ACC112 (cell line): ENCODE data around the gene LYPD3.

Source experiments
- H2AFZ ChIP-seq: fragments of 200-600 bp; sonication (generic); one replicate; pipeline ENCODE4 v1.6.0; 2017; ENCODE audit warnings: antibody characterized with exemption, low read length; ENCODE audit not compliant: unreplicated experiment
- H3K27ac ChIP-seq: fragments of 200-600 bp; sonication (generic); 2 replicates; pipeline ENCODE4 v1.5.1; 2014; ENCODE audit warnings: low read depth, mild to moderate bottlenecking, antibody characterized with exemption, low read length, moderate library complexity
- H3K27me3 ChIP-seq: fragments of 200-600 bp; sonication (generic); 2 replicates; pipeline ENCODE4 v1.6.1; 2014; ENCODE audit warnings: mild to moderate bottlenecking, antibody characterized with exemption, low read length, moderate library complexity, mixed read lengths; ENCODE audit not compliant: insufficient read depth
- H3K36me3 ChIP-seq: fragments of 200-600 bp; sonication (generic); 2 replicates; pipeline ENCODE4 v1.6.1; 2016; ENCODE audit warnings: mild to moderate bottlenecking, antibody characterized with exemption, low read length, moderate library complexity, mixed read lengths; ENCODE audit not compliant: insufficient read depth
- H3K4me1 ChIP-seq: fragments of 200-600 bp; sonication (generic); one replicate; pipeline ENCODE4 v1.6.1; 2016; ENCODE audit warnings: low read length, mixed read lengths; ENCODE audit not compliant: insufficient read depth, unreplicated experiment, control insufficient read depth
- H3K4me3 ChIP-seq: fragments of 200-600 bp; sonication (generic); 2 replicates; pipeline ENCODE4 v1.5.1; 2014; ENCODE audit warnings: mild to moderate bottlenecking, low read depth, low read length
- H3K79me2 ChIP-seq: fragments of 200-600 bp; sonication (generic); one replicate; pipeline ENCODE4 v1.6.0; 2016; ENCODE audit warnings: low read length; ENCODE audit not compliant: control insufficient read depth, unreplicated experiment, insufficient read depth

LYPD3 gene

GRCh38 chr19:43502419-43502976 lies 37.1 kb upstream of the LYPD3 start:
- Histone ChIP-seq H3K4me1 (peaks cover 9% of the 10 kb centered on the region), H3K27me3 (no peaks in the 10 kb centered on the region), H2AFZ (no peak overlapping the region), H3K4me3 (no peak overlapping the region), H3K27ac (no peak overlapping the region), H3K36me3 (no peaks in the 10 kb centered on the region), H3K79me2 (no peaks in the 10 kb centered on the region)

- Histone ChIP-seq H3K27me3 (no peaks in the 10 kb centered on the region), H3K79me2 (no peaks in the 10 kb centered on the region), H3K27ac (no peak overlapping the region), H2AFZ (no peak overlapping the region), H3K36me3 (no peaks in the 10 kb centered on the region), H3K4me3 (no peak overlapping the region), H3K4me1 (peaks cover 9% of the 10 kb centered on the region)
Observed at GRCh38 chr19:43501661-43502418, 36.4 kb upstream of the LYPD3 start.

GRCh38 chr19:43499042-43499441 lies 33.6 kb upstream of the LYPD3 start:
- peaks cover 4% of the 10 kb centered on the region for H3K4me1 ChIP-seq
- H3K27me3 ChIP-seq, result no peaks in the 10 kb centered on the region
- H3K27ac ChIP-seq, result no peak overlapping the region
- H3K4me3 ChIP-seq, result no peak overlapping the region
- no peaks in the 10 kb centered on the region for H3K79me2 ChIP-seq
- no peak overlapping the region for H2AFZ ChIP-seq
- H3K36me3 ChIP-seq, result no peaks in the 10 kb centered on the region

GRCh38 chr19:43498233-43498842 lies 32.9 kb upstream of the LYPD3 start:
- Histone ChIP-seq H3K79me2 (no peaks in the 10 kb centered on the region), H3K27me3 (no peaks in the 10 kb centered on the region), H3K27ac (no peak overlapping the region), H3K4me1 (peaks cover 4% of the 10 kb centered on the region), H3K36me3 (no peaks in the 10 kb centered on the region), H2AFZ (no peak overlapping the region), H3K4me3 (no peak overlapping the region)

DNA sequence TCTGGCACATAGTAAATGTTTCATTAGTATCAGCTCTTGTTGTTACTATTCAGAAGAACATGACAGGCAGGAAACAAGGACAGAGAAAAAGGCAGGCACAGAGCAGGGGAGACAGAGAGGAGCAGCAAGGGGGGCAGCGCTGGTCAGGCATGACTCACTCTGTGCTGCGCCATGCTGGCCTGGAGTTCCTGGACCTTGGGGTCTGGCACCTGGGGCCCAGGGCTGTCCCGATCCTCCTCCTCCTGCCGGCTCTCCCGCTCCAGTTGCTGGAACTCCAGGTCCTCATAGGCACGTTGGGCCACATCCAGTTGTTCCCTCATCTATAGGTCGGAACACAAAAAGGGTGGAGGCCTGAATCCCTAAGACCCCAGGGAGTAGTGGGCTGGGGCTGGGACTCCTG lies 31.6 kb upstream of the LYPD3 start:
- Histone ChIP-seq H3K36me3 (no peaks in the 10 kb centered on the region), H3K27ac (no peak overlapping the region), H3K79me2 (no peaks in the 10 kb centered on the region), H2AFZ (no peak overlapping the region), H3K4me3 (no peak overlapping the region), H3K4me1 (no peaks in the 10 kb centered on the region), H3K27me3 (no peaks in the 10 kb centered on the region)

- no peak overlapping the region for H2AFZ ChIP-seq
- no peaks in the 10 kb centered on the region for H3K27me3 ChIP-seq
- no peaks in the 10 kb centered on the region for H3K4me1 ChIP-seq
- H3K79me2 ChIP-seq, result no peaks in the 10 kb centered on the region
- H3K36me3 ChIP-seq, result no peaks in the 10 kb centered on the region
- no peak overlapping the region for H3K4me3 ChIP-seq
- H3K27ac ChIP-seq, result no peak overlapping the region
Observed at GRCh38 chr19:43495082-43495481, 29.7 kb upstream of the LYPD3 start.

- H3K4me1 ChIP-seq, result no peaks in the 10 kb centered on the region
- H3K27ac ChIP-seq, result no peak overlapping the region
- no peaks in the 10 kb centered on the region for H3K36me3 ChIP-seq
- H2AFZ ChIP-seq, result no peak overlapping the region
- no peak overlapping the region for H3K4me3 ChIP-seq
- no peaks in the 10 kb centered on the region for H3K27me3 ChIP-seq
- H3K79me2 ChIP-seq, result no peaks in the 10 kb centered on the region
Observed at GRCh38 chr19:43490759-43491158, 25.4 kb upstream of the LYPD3 start.

GRCh38 chr19:43489979-43490599 lies 24.7 kb upstream of the LYPD3 start:
- Histone ChIP-seq H3K36me3 (no peaks in the 10 kb centered on the region), H3K4me1 (no peaks in the 10 kb centered on the region), H3K79me2 (no peaks in the 10 kb centered on the region), H2AFZ (no peak overlapping the region), H3K4me3 (no peak overlapping the region), H3K27ac (no peak overlapping the region), H3K27me3 (no peaks in the 10 kb centered on the region)

GRCh38 chr19:43489310-43489709 lies 23.9 kb upstream of the LYPD3 start:
- Histone ChIP-seq H3K4me3 (no peak overlapping the region), H3K79me2 (no peaks in the 10 kb centered on the region), H3K36me3 (no peaks in the 10 kb centered on the region), H3K27ac (no peak overlapping the region), H3K4me1 (no peaks in the 10 kb centered on the region), H2AFZ (no peak overlapping the region), H3K27me3 (no peaks in the 10 kb centered on the region)

DNA sequence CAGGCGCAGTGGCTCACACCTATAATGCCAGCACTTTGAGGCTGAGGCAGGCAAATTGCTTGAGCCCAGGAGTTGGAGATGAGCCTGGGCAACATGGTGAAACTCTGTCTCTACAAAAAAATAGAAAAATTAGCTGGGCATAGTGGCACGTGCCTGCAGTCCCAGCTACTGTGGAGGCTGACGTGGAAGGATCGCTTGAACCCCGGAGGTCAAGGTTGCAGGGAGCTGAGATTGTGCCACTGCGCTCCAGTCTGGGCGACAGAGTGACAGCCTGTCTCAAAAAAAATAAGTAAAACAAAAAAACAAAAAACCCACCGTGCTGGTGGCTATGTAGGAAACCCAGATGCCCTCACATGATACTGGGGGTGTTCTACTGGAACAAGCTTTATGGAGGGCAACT lies 22.8 kb upstream of the LYPD3 start:
- Histone ChIP-seq H3K4me3 (no peak overlapping the region), H3K36me3 (no peaks in the 10 kb centered on the region), H2AFZ (no peak overlapping the region), H3K4me1 (no peaks in the 10 kb centered on the region), H3K27me3 (no peaks in the 10 kb centered on the region), H3K79me2 (no peaks in the 10 kb centered on the region), H3K27ac (no peak overlapping the region)
